IMR-90 (cell line): Measurements from ENCODE around the gene EXOC4.
"Not testable (repeated sequence)": the region's sequence is repeated elsewhere in the genome, so short reads cannot be mapped to it uniquely, and the experiment has no call there.

Experiments used
- BHLHE40 ChIP-seq: fragments of 150-350 bp; IDR thresholded peaks from 2 replicates; pipeline ENCODE4 v1.6.1; 2016; ENCODE audit warnings: mild to moderate bottlenecking, low read depth, low read length
- CEBPB ChIP-seq: IDR thresholded peaks from 2 replicates; pipeline ENCODE4 v1.6.1; 2012; ENCODE audit warnings: low read depth, low read length, improper control_type of control experiment
- CHD1 ChIP-seq: IDR thresholded peaks from 2 replicates; pipeline ENCODE4 v1.6.1; 2012; ENCODE audit warnings: low read depth, low read length, improper control_type of control experiment
- CTCF ChIP-seq: conservative IDR thresholded peaks from 2 replicates; pipeline ENCODE4 v1.5.1; 2012; ENCODE audit warnings: mild to moderate bottlenecking, low read depth, low read length, improper control_type of control experiment
- ELK1 ChIP-seq: fragments of 150-350 bp; IDR thresholded peaks from 2 replicates; pipeline ENCODE4 v1.6.1; 2016; ENCODE audit warnings: low read depth, mild to moderate bottlenecking, low read length, moderate library complexity, borderline replicate concordance
- FOS ChIP-seq: fragments of 150-350 bp; IDR thresholded peaks from 2 replicates; pipeline ENCODE4 v1.6.1; 2016; ENCODE audit warnings: low read depth, low read length
- MAFK ChIP-seq: IDR thresholded peaks from 2 replicates; pipeline ENCODE4 v1.6.1; 2012; ENCODE audit warnings: low read depth, low read length, improper control_type of control experiment
- MAZ ChIP-seq: IDR thresholded peaks from 2 replicates; pipeline ENCODE4 v1.6.1; 2012; ENCODE audit warnings: low read depth, mild to moderate bottlenecking, low read length, improper control_type of control experiment, moderate library complexity, borderline replicate concordance
- NFE2L2 ChIP-seq: fragments of 150-350 bp; IDR thresholded peaks from 2 replicates; pipeline ENCODE4 v1.6.1; 2016; ENCODE audit warnings: low read depth, mild to moderate bottlenecking, low read length
- POLR2A ChIP-seq: IDR thresholded peaks from 2 replicates; pipeline ENCODE4 v1.6.1; 2012; ENCODE audit warnings: mild to moderate bottlenecking, low read depth, low read length
- RAD21 ChIP-seq: IDR thresholded peaks from 2 replicates; pipeline ENCODE4 v1.6.1; 2012; ENCODE audit warnings: low read length, improper control_type of control experiment
- RCOR1 ChIP-seq: IDR thresholded peaks from 2 replicates; pipeline ENCODE4 v1.6.1; 2012; ENCODE audit warnings: mild to moderate bottlenecking, low read length, improper control_type of control experiment; ENCODE audit not compliant: insufficient replicate concordance
- RFX5 ChIP-seq: IDR thresholded peaks from 2 replicates; pipeline ENCODE4 v1.8.0; 2012; ENCODE audit warnings: low read depth, mild to moderate bottlenecking, low read length, moderate library complexity
- SMC3 ChIP-seq: fragments of 150-350 bp; IDR thresholded peaks from 2 replicates; pipeline ENCODE4 v1.6.1; 2016; ENCODE audit warnings: low read depth, mild to moderate bottlenecking, antibody characterized with exemption, low read length, moderate library complexity

- TF ChIP-seq NFE2L2, RAD21, RCOR1, SMC3, CEBPB, CTCF, POLR2A, RFX5, MAZ, ELK1, FOS, MAFK, CHD1, BHLHE40: not testable (repeated sequence)
Measured at GRCh38 chr7:133994100-133994499, 741.2 kb downstream of the EXOC4 start.
